ENCODE results near the gene PPIP5K1.

- TF ChIP-seq CTCF (conservative IDR thresholded peaks at IDR 0.05) (no peak), EZH2 (IDR thresholded peaks at IDR 0.05; ENCODE audit: low read depth) (no peak)
Observed at GRCh38 chr15:43493703-43494472, 96.1 kb downstream of the PPIP5K1 start.
